Trophoblast cell (in vitro differentiated cells and primary cell): Measurements from ENCODE around the gene FBXL17.

ENCODE experiments used
- DNase-seq, 2 donors: peaks; one replicate each; pipeline ENCODE4 v3.0.0-alpha.2; 2016
- H2AFZ ChIP-seq: 2 replicates; pipeline ENCODE4 v1.6.1; 2013; ENCODE audit warnings: low read length, moderate library complexity, mild to moderate bottlenecking; ENCODE audit not compliant: insufficient read depth, poor library complexity
- H2AK5ac ChIP-seq: 2 replicates; pipeline ENCODE4 v1.6.1; 2013; ENCODE audit warnings: mild to moderate bottlenecking, low read length
- H2BK120ac ChIP-seq: 2 replicates; pipeline ENCODE4 v1.6.1; 2013; ENCODE audit warnings: low read length, mild to moderate bottlenecking, moderate library complexity; ENCODE audit not compliant: insufficient read depth, poor library complexity
- H2BK12ac ChIP-seq: 2 replicates; pipeline ENCODE4 v1.6.1; 2013; ENCODE audit warnings: mild to moderate bottlenecking, low read length, moderate library complexity
- H2BK5ac ChIP-seq: 2 replicates; pipeline ENCODE4 v1.6.1; 2013; ENCODE audit warnings: low read length, low read depth, moderate library complexity, mild to moderate bottlenecking; ENCODE audit not compliant: poor library complexity
- H3K14ac ChIP-seq: 2 replicates; pipeline ENCODE4 v1.6.1; 2013; ENCODE audit warnings: mild to moderate bottlenecking, low read length
- H3K18ac ChIP-seq: 2 replicates; pipeline ENCODE4 v1.6.1; 2013; ENCODE audit warnings: mild to moderate bottlenecking, low read length
- H3K23ac ChIP-seq: 2 replicates; pipeline ENCODE4 v1.6.1; 2013; ENCODE audit warnings: low read length
- H3K27ac ChIP-seq: 2 replicates; pipeline ENCODE4 v1.5.1; 2013; ENCODE audit warnings: low read depth, mild to moderate bottlenecking, inconsistent platforms, low read length, moderate library complexity
- H3K27me3 ChIP-seq: 2 replicates; pipeline ENCODE4 v1.6.1; 2013; ENCODE audit warnings: inconsistent platforms, mild to moderate bottlenecking, low read length, moderate library complexity; ENCODE audit not compliant: insufficient read depth
- H3K36me3 ChIP-seq, 2 experiments: 1 replicate in 1 of 2; 2 replicates in 1 of 2; pipeline ENCODE4 v1.6.1; 2013; ENCODE audit warnings: low read length in 2 of 2, mild to moderate bottlenecking in 2 of 2, moderate library complexity in 1 of 2; ENCODE audit not compliant: insufficient read depth in 2 of 2, control insufficient read depth in 1 of 2
- H3K4ac ChIP-seq: 2 replicates; pipeline ENCODE4 v1.6.1; 2013; ENCODE audit warnings: low read depth, mild to moderate bottlenecking, low read length, moderate library complexity
- H3K4me1 ChIP-seq, 2 experiments: 1 replicate in 1 of 2; 2 replicates in 1 of 2; pipeline ENCODE4 v1.6.1; 2013; ENCODE audit warnings: low read length in 2 of 2, mild to moderate bottlenecking in 2 of 2, moderate library complexity in 1 of 2; ENCODE audit not compliant: insufficient read depth in 2 of 2, control insufficient read depth in 1 of 2
- H3K4me2 ChIP-seq: 2 replicates; pipeline ENCODE4 v1.6.1; 2013; ENCODE audit warnings: inconsistent platforms, mild to moderate bottlenecking, low read length, moderate library complexity
- H3K4me3 ChIP-seq: 2 replicates; pipeline ENCODE4 v1.5.1; 2013; ENCODE audit warnings: mild to moderate bottlenecking, low read depth, low read length, inconsistent platforms
- H3K79me1 ChIP-seq: one replicate; pipeline ENCODE4 v1.6.1; 2013; ENCODE audit warnings: low read length
- H3K79me2 ChIP-seq: 2 replicates; pipeline ENCODE4 v1.6.1; 2013; ENCODE audit warnings: low read length, mild to moderate bottlenecking; ENCODE audit not compliant: control insufficient read depth, insufficient read depth, poor library complexity
- H3K9ac ChIP-seq: 2 replicates; pipeline ENCODE4 v1.6.1; 2013; ENCODE audit warnings: mild to moderate bottlenecking, low read length
- H3K9me3 ChIP-seq: 2 replicates; pipeline ENCODE4 v1.6.1; 2013; ENCODE audit warnings: low read depth, mild to moderate bottlenecking, control low read depth, inconsistent platforms, low read length; ENCODE audit not compliant: insufficient read depth
- H4K12ac ChIP-seq: 2 replicates; pipeline ENCODE4 v1.6.1; 2013; ENCODE audit warnings: low read depth, mild to moderate bottlenecking, low read length, moderate library complexity
- H4K8ac ChIP-seq: 2 replicates; pipeline ENCODE4 v1.6.1; 2013; ENCODE audit warnings: low read depth, mild to moderate bottlenecking, low read length, moderate library complexity
- H4K91ac ChIP-seq: one replicate; pipeline ENCODE4 v1.6.1; 2013; ENCODE audit warnings: low read depth, mild to moderate bottlenecking, low read length, moderate library complexity
- WGBS: extraction: QIAGEN DNeasy Blood & Tissue Kit; methylation state at CpG from one replicate; pipeline ENCODE4 v1.1.7; 2013; ENCODE audit warnings: missing lambda C conversion rate; ENCODE audit not compliant: insufficient read length, insufficient coverage; ENCODE audit errors: extremely low coverage; 5-methylcytosine and 5-hydroxymethylcytosine counted together

FBXL17 gene

GRCh38 chr5:107916731-107917725, 464.9 kb downstream of the FBXL17 start:
- Histone ChIP-seq H2BK5ac (no peak overlapping the region), H4K12ac (no peak overlapping the region), H3K14ac (no peak overlapping the region), H3K79me1 (no peaks in the 10 kb centered on the region), H2AFZ (no peak overlapping the region), H3K9me3 (no peaks in the 10 kb centered on the region), H3K4me1 (peaks cover 0 to 2% of the 10 kb centered on the region in 2 experiments), H2BK120ac (no peak overlapping the region), H3K79me2 (no peaks in the 10 kb centered on the region), H2BK12ac (no peak overlapping the region), H3K27me3 (no peaks in the 10 kb centered on the region), H3K4ac (no peak overlapping the region), H4K91ac (no peak overlapping the region), H3K36me3 (no peaks in the 10 kb centered on the region), H3K4me2 (no peak overlapping the region), H3K18ac (no peak overlapping the region), H2AK5ac (no peak overlapping the region), H3K27ac (no peak overlapping the region), H3K9ac (no peak overlapping the region), H3K4me3 (no peak overlapping the region), H4K8ac (no peak overlapping the region), H3K23ac (no peak overlapping the region)
- DNase-seq = no peak
- WGBS = no CpG with 5 or more reads among the region's 6 CpGs

- Histone ChIP-seq H3K23ac (no peak overlapping the region), H3K27ac (no peak overlapping the region), H4K12ac (no peak overlapping the region), H3K4ac (no peak overlapping the region), H4K8ac (no peak overlapping the region), H2BK120ac (no peak overlapping the region), H3K36me3 (no peaks in the 10 kb centered on the region), H4K91ac (no peak overlapping the region), H2AK5ac (no peak overlapping the region), H3K27me3 (no peaks in the 10 kb centered on the region), H3K4me3 (no peak overlapping the region), H3K14ac (no peak overlapping the region), H2BK12ac (no peak overlapping the region), H3K4me2 (no peak overlapping the region), H3K9ac (no peak overlapping the region), H2BK5ac (no peak overlapping the region), H3K18ac (no peak overlapping the region), H2AFZ (no peak overlapping the region), H3K4me1 (peaks cover 0 to 2% of the 10 kb centered on the region in 2 experiments), H3K9me3 (no peaks in the 10 kb centered on the region), H3K79me2 (no peaks in the 10 kb centered on the region), H3K79me1 (no peaks in the 10 kb centered on the region)
- WGBS = no CpG with 5 or more reads among the region's 5 CpGs
- DNase-seq = peak in 1 of 2 donors; percentile 4
Observed at GRCh38 chr5:107915176-107915812, 466.6 kb downstream of the FBXL17 start.

- Histone ChIP-seq H3K79me2 (no peaks in the 10 kb centered on the region), H3K27ac (no peak overlapping the region), H3K4me2 (no peak overlapping the region), H3K9ac (no peak overlapping the region), H3K4ac (no peak overlapping the region), H4K91ac (no peak overlapping the region), H3K4me1 (peaks cover 0 to 2% of the 10 kb centered on the region in 2 experiments), H3K14ac (no peak overlapping the region), H2AFZ (no peak overlapping the region), H3K18ac (no peak overlapping the region), H3K23ac (no peak overlapping the region), H3K4me3 (no peak overlapping the region), H3K9me3 (no peaks in the 10 kb centered on the region), H2BK120ac (no peak overlapping the region), H4K8ac (no peak overlapping the region), H2AK5ac (no peak overlapping the region), H3K36me3 (no peaks in the 10 kb centered on the region), H4K12ac (no peak overlapping the region), H3K79me1 (no peaks in the 10 kb centered on the region), H2BK12ac (no peak overlapping the region), H2BK5ac (no peak overlapping the region), H3K27me3 (no peaks in the 10 kb centered on the region)
- WGBS = no CpG with 5 or more reads among the region's 3 CpGs
- DNase-seq = peak in 1 of 2 donors; percentile 9
Observed at GRCh38 chr5:107913494-107913893, 468.4 kb downstream of the FBXL17 start.

GRCh38 chr5:107900721-107901120, 481.2 kb downstream of the FBXL17 start:
- Histone ChIP-seq H4K8ac (no peak overlapping the region), H3K36me3 (no peaks in the 10 kb centered on the region), H3K9ac (no peak overlapping the region), H3K4ac (no peak overlapping the region), H3K27ac (no peak overlapping the region), H3K4me1 (no peaks in the 10 kb centered on the region), H2BK12ac (no peak overlapping the region), H4K12ac (no peak overlapping the region), H4K91ac (no peak overlapping the region), H2BK120ac (no peak overlapping the region), H3K27me3 (no peaks in the 10 kb centered on the region), H2AFZ (no peak overlapping the region), H3K9me3 (no peaks in the 10 kb centered on the region), H3K4me3 (no peak overlapping the region), H3K79me1 (no peaks in the 10 kb centered on the region), H3K14ac (no peak overlapping the region), H3K23ac (no peak overlapping the region), H3K4me2 (no peak overlapping the region), H3K79me2 (no peaks in the 10 kb centered on the region), H3K18ac (no peak overlapping the region), H2BK5ac (no peak overlapping the region), H2AK5ac (no peak overlapping the region)
- no peak for DNase-seq
- WGBS = no CpG with 5 or more reads among the region's 3 CpGs
